ENCODE data around the gene ZBTB7C.

Gene ZBTB7C

DNA sequence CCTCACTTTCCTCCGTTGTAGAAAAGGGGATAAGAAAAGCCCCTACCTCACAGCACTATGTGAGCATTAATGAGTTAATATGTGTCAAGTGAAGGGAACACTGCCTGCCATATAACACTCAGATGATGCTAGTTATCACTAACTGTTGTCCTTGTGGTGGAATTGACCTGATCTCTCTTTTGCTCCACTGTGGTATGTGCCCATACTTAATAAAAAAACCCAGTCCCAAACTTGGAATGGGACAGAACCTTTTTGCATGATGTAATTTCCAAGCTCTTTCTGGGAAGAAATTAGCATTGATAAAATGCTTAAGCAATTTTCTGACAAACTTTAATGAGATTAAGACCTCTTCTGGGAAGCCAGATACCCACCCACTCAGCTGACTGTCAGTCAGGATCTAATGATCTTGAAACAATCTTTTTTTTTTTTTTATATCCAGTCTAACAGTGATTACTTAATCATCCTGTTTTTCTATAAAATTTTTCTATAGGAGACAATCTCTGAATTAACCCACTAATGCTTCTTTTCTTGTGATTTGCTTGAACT lies 158.7 kb downstream of the ZBTB7C start:
- no peak for DNase-seq

DNA sequence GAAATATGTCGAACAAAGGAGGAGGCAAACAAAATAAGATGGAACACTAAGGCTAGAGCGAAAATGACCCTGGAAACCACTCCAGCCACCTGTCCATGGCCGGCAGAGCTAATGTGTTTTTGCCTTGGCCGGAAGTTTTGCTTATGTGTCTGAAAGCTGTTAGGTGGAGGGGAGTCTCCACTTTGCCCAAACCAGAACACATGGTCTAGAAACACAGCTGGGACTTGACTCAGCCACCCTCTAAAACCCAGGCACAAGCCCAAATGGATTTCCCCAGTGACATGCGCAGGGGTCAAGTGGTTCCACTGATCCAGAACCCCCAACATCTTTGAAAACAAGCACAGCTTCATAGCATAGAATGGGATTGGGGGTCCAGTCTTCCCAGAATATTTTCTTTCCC lies 159.3 kb downstream of the ZBTB7C start:
- no peak for DNase-seq

DNA sequence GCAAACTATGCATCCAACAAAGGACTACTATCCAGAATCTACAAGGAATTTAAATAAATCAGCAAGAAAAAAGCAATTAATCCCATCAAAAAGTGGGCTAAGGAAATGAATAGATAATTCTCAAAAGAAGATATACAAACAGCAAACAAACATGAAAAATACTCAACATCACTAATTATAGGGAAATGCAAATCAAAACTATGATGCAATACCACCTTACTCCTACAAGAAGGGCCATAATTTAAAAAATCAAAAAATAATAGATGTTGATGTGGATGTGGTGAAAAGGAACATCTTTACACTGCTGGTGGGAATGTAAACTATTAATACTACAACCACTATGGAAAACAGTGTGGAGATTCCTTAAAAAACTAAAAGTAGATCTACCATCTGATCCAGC lies 164.7 kb downstream of the ZBTB7C start:
- no peak for DNase-seq

DNA sequence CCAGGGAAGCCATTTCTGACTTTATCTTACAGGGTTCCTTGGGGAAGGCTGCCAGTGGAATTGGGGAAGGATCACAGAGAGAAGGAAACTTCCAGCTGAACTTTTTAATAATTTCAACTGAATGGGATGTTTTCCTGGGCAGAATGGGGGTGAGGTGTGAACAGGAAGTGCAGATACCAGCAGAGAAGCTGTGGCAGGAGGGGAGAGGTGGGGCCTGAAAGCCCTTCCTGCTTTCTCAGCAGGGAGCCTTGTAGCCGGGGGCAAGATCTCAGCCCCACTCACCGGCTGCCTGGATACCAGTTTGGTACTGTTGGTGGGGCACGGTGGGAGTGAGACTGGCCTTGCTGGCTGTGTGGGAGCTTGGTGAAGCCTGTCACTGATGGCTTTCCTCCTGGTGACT lies 170.5 kb downstream of the ZBTB7C start:
- no peak for DNase-seq

DNA sequence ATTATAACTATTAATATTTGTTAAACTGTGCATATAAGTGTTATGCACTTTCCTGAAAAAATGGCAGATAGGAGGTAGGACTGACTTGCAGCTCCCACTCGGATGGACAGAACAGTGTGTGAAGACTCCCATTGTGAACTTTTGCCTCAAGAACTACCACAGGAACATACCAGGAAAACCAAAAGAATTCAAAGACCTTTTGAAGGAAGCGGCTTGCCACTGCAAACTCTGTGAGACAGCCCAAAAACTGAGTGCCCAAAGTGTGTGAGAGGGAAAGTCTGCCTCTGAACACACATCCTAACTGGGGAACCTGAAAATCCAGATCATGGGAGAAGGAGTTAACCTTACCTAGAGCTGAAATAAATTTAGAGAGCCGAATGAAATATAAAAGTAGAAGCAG lies 171.0 kb downstream of the ZBTB7C start:
- DNase-seq = no peak

DNA sequence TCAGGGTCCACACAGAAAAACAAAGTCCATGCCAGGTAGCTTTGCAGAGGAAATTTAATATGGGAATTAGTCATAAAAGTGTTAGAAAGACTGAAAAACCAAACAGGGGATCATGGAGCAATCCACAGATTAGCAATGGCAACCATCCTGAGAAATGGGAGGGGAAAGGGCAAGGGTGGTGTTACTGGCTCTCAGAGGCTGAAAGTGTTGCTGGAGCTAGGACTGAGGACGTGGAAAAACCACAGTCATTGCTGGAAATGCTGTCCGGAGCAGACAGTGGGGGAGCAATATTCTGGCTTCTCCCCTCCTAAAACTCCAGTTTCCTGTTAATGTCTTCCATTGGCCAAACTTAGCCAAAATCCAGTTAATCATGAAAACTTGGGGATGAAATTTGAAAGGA lies 172.4 kb downstream of the ZBTB7C start:
- no peak for DNase-seq

DNA sequence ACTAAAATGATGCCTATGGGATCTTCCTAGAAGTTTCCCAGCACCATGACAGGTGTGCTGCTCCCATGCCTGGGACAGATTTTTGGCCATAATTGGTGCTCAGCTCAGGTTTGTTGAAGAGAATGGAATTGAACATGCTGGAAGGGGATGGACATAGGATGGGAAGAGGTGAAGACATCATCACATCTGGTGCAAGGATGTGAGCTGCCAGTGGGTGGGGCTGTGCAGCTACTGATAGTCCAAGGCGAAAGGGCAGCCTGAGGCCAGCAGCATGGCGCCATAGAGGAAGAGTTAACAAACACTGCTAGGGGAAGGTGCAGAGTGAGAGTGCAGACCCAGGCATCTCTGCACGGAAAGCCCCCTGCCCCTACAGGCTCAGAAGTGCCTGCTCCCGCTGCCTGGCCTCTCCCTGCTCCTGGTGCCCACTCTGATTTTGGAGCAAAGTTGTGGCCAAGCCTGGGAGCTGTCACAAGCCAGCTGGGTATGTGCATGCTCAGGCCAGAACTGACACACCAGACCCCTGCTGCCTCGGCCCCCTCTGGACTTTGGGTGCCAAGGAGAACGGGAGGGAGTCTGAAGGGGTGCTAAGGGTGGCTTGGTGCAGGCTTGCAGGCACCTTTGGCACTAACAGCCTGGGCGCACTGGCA lies 178.6 kb downstream of the ZBTB7C start:
- no peak for DNase-seq

DNA sequence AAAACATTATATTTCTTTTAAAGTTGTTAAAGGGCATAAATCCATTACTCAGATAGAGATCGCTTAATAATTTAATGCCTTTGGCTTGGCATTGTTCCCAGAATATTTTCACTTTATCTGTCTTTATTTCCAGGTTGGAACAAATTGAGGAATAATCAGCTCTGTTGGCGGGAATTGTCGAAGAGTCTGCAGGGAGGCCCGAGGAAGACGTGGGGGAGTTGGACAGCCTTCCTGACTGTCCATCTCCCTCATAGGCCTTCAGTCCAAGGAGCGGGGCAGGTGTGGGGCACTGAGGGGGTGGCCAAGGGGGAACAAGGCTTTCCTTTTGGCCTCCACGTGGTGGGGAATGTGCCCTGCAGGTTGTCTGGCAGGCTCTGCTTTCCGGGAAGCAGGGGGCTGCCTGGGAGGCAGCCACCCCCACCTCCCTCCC lies 179.6 kb downstream of the ZBTB7C start:
- no peak for DNase-seq

DNA sequence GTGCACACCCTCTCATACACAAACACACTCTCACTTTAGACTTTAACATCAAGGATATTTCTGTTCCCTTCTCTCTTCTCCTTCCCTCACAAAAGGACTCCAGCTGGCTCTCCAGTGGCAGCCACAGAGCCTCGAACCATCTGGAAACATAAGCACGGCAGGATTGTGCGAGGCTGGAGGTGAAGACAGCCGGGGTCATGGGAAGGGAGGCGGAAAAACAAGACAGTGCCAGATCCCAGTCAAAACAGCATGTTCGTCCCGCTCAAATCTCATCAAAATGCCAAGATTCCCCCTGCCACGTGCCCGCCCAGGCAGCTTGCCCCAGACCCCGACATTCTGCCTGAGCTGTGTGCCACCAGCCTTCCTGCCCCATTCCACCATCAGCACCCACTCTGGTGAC lies 180.3 kb downstream of the ZBTB7C start:
- no peak for DNase-seq

DNA sequence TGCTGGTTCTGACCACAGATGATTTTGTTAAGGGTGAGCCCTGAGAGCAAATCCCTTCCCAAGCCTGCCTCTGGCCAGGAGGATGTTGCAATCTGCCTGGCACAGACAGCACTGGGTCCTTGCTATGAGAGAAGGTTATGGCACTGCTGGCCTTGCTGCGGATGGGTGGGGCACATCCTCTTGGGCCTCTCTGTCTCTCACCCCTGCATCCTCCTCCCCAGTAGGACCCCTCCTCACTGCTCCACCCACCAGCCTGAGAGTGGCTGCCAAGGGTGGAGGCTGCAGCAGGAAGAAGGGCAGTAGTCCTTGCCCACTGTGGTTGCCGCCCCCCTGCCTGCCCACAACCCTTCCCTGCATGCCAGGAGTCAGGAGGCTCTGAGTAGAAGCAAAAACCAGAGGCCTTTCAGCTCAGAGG lies 180.9 kb downstream of the ZBTB7C start:
- no peak for DNase-seq

DNA sequence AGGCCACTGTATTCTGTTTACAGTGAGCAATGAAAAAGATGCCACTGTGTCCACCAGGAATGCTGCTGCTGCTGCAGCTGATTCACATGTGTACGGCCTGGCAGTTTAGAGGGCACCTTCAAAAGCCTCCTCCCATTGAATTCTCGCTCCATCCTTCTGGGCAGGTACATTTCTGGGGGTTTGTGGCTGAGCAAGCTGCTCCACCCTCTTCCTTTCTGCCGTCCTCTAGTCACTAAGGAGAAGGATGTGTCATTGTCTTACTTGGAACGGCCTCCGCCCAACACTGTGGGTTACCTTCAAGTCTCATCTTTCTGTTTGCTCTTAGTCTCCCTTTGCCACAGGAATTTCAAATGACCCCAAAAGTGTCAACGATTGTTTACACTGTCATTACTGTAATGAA lies 182.0 kb downstream of the ZBTB7C start:
- DNase-seq = no peak

DNA sequence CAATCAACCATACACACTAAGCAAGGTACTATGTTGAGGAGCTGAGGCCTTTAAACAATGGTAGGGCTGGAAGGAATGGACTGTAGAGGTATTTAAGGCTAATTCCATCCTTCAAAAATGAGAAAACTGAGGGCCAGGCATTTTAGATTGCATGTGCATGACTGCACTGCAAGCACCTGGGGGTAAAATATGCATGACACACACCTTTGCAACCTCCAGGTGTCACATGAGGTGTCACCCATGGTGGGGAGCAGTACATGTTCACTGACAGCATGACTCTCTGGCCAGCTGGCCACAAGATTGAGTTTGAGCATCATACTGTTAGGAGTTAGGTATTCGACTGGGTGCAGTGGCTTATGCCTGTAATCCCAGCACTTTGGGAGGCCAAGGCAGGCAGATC lies 182.8 kb downstream of the ZBTB7C start:
- no peak for DNase-seq

DNA sequence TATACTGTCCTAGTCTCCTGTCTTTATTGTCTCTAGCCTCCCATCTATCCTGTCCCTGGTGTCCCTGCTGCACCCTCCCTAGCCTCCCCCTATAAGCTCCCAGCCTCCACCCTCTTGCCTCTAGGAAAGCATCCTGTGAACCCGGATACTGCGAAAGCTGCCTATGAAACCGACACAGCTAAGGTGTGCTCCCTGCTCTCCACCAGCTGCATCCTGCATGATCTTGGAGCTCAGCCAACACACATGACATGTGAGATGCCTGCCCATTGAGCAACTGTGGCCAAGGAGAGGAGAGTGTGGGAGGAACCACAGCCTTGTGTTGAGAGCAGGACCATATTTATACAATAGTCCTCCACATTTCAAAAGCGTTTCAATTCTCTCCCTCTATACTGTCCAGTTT lies 187.1 kb downstream of the ZBTB7C start:
- no peak for DNase-seq

DNA sequence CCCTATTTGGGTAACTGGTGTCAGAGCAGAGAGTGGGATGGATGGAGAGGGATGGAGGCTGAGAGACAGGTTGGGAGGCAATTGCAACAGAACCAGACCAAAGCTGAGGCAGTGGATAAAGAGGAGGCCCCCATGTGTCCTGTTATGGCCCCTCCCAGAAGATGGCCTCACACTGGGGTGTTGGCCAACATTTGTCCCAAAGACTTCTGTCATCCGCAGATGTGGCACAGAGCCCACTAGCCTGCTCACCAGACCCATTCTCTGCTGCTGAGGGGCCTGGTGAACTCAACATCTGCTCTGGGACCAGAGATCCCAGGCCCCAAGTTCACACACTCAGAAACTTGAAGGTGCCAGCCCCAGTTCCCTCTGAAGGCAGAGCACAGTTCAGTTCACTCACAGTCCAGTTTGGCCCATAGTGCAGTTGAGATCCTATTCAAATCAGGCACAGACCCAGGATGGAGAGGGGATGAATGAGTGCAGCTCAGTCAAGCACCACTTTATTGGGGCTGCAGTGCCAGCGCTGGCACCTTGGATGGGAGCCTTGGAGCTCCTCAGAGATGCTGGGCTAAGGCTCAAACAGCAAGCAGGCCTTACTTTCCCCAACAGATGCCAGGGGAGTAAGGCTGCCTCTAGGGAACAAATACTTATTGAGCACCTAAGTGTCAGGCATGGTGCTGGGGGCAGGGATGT lies 189.2 kb downstream of the ZBTB7C start:
- no peak for DNase-seq

DNA sequence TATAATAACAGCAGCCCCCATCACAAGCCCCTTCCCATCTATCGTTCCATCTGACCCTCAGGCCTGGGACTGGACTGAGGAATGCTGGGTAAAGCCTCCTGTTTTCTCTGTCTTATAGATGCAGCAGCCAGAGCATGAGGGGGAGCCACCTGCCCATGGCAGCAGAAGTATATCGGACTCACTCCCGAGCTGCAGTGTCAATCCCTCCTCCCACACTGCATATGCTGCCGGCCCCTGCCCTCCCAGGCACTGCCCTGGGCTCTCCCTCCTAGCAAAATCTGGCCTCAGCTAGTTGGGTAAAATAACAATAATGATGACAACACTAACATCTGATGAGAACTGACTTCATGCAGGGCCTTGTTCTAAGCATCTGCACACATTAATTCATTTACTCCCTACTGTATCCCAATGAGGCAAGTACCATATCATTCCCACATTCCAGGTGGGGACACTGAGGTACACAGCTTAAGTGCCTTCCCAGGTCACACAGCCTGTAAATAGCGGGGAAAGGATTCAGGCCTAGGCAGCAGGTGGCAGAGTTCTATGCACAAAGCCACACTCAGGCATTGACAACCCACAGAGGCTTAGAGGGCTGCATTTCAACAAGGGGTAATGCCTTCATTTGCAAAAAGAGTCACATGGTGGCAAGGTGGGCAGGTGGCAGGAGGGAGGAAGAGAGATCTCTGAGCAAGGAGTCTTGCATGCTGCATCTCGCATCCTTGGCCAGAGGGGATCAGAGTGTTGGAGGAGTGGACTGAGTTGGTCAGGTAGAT lies 190.0 kb downstream of the ZBTB7C start:
- DNase-seq = no peak

DNA sequence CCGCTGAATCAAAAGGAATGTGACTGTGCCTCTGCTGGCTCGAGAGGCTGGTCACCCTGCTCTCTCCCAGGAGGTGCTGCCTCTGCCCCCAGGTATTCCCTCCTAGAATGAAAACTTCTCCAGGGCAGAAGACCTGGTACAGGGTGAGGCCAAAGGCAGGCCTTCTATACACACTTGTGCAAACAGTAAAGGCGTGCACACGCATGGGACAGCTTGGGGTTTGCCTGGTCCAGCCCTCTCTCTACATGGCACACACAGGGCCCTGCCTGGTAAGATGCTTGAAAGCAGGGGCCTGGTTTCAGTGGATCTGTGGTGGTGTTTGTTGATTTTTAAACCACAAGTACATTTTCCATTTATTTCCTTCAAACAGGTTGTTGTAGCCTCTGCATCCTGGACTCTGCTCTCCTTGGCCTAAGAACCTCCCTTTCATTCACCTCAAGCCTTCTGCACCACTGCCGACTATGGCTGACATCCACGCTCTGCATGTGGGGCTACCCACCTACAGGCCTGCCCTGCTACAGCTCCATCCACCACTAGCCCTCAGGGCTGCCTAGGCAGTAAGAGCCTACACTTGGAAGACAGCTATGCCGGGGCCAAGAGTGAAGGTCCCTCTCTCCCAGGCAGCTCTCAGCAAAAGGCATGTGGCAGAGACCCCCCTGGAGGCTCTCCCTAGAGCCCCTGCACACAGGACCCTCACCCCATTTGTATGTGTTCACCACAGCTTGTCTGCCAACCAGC lies 190.7 kb downstream of the ZBTB7C start:
- no peak for DNase-seq

DNA sequence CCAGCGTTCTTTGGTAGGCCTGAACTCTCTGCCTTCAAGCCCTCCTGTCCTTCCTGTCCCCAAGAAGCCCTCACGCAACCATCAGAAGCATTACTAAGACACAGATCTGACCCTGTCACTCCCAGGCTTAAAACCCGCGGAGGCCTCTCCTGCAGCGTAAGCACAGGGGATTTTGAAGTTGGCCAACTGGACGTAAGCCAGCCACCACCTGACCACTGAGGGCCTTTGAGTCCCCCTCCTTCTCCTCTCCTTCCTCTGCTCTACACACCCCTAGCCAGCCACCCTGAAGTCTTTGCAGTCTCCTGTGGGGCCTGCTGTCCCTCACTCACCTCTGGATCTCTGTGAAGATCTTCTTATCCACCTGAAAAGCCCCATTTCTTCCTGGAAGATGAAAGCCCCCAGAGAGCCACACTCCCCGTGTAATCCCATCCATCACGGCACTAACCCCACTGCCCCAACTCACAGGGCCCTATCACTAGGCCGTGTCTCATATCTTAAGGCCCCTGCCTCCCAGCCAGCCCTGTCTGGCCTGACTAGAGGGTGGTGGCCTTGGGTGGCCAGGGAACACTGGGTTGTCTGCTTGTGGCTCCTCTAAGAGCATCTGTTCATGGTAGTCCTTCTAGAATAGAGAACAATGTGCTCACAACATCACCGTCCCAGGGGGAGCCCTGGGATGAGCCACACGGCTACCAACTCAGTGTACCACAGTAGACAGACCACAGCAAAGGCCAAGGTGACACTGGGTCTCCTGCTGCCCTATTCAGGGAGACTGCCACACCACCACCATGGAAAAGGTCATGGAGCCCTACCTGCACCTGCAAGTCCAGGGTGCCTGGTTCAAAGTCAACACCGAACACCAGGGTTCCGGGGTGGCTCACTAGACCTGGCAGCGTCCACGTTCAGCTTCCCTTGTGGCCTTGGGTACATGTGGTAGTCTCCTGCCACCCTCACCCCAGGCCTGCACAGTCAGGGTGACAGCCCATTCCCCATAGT lies 191.6 kb downstream of the ZBTB7C start:
- no peak for DNase-seq

DNA sequence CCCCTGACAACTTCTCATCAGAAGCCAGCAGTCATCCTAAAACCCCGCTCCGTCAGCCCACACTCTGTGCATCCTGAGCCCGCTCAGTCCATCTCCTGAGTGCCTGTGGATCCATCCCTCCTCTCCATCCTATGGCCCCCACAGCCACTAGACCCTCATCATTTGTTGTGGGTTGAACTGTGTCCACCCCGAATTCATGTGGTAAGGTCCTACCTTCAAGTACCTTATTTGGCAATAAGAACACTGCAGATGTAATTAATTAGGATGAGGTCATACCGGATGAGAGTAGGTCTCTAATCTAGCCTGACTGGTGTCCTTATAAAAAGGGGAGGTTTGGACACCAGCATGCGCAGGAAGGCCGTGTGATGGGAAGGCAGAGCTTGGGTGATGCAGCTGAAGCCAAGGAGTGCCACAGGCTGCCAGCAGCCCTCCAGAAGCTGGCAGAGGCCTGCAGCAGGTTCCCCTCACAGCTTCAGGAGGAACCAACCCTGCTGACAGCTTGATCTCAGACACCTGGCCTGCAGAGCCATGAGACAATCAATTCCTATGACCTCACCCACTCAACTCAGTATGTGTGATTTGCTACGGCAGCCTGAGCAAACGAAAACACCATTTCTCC lies 192.4 kb downstream of the ZBTB7C start:
- DNase-seq = no peak

DNA sequence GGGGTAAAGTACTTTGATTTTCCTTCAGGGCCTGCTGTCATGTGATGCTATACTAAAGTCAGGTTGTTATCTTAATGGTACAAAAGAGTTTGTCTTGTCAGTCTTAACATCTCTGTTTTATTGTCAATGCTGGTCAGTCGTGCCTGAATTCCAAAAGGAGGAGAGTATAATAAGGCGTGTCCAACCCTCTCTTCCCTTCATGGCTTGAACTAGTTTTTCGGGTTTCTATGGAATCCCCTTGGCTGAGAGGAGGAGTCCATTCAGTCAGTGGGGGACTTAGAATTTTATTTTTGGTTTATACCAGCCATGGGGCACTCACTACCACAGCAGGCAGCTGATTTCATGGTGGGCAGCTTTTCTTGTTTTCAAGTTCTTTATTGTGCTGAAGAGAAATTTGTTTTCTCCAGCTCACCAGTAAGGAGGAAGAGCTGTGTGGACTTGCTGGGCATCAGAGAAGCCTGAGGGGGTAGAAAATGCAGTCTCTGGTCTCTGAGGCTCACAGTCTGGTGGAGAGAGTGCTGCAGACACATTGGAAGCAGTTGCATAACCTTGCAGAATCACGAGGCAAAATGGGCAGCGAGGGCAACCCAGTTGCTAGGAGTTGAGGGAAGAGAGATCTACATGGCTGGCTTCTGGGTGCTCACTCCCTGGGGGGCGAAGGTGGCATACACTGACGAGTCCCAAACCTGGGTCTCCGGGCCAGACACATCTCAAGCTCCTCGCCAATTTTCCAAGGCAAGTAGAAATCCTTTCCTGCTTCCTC lies 193.1 kb downstream of the ZBTB7C start:
- no peak for DNase-seq

DNA sequence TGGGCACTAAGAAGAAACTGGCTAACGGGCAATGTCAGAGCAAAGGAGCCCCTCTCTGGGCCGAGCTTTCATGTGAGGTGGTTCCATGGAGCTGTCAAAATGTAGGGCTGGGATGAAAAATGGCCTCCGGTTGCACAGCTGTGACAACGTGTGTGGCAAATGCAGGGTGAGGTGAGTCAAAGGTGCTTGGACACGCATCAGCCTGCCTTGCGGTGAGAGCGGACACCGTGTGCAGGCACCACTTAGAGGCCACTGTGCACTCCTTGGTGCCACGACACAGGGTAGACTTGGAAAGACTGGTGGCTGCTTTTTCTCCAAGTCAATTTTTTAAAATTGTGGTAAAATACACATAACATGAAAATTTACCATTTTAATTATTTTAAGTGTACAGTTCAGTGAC lies 195.4 kb downstream of the ZBTB7C start:
- DNase-seq = no peak
